Measurements from ENCODE around the gene CHD3. TPM values are rescaled to one million over a fixed set of nuclear protein-coding genes. Genes with fewer than 3 reads are reported as not detected.

CHD3 gene
- total and polyA plus RNA-seq, 9 donors, result 47.6 to 124 (median 78.2) TPM

GRCh38 chr17:7897773-7898172 is 9.2 kb downstream of the CHD3 start:
- H3K4me1 ChIP-seq (ENCODE audit: control insufficient read depth, insufficient read depth, low read length), result peaks cover 13% of the 10 kb centered on the region
- peak; percentile 80 for DNase-seq
- no peaks in the 10 kb centered on the region for H3K9me3 ChIP-seq (replicated peaks; ENCODE audit: control insufficient read depth, low read depth, low read length)
- 44% methylated on average over 4 of the region's 6 CpGs for WGBS (ENCODE audit: insufficient coverage)
- no peak overlapping the region for H3K27ac ChIP-seq (ENCODE audit: low read length)
- H3K4me3 ChIP-seq (ENCODE audit: low read length), result no peak overlapping the region
- no peaks in the 10 kb centered on the region for H3K27me3 ChIP-seq (ENCODE audit: control insufficient read depth, insufficient read depth, low read length)
- peaks cover 86% of the 10 kb centered on the region for H3K36me3 ChIP-seq (ENCODE audit: control insufficient read depth, insufficient read depth, low read length)

GRCh38 chr17:7903154-7904103 is 14.8 kb downstream of the CHD3 start:
- 55% methylated on average over 17 of the region's 22 CpGs for WGBS (ENCODE audit: insufficient coverage)
- Histone ChIP-seq H3K27me3 (ENCODE audit: control insufficient read depth, insufficient read depth, low read length) (no peaks in the 10 kb centered on the region), H3K4me3 (ENCODE audit: low read length) (no peak overlapping the region), H3K9me3 (replicated peaks; ENCODE audit: control insufficient read depth, low read depth, low read length) (no peaks in the 10 kb centered on the region), H3K36me3 (ENCODE audit: control insufficient read depth, insufficient read depth, low read length) (peaks cover 94% of the 10 kb centered on the region), H3K27ac (ENCODE audit: low read length) (no peak overlapping the region), H3K4me1 (ENCODE audit: control insufficient read depth, insufficient read depth, low read length) (no peaks in the 10 kb centered on the region)
- no peak for DNase-seq

- 89% methylated on average over 29 of the region's 29 CpGs for WGBS (ENCODE audit: insufficient coverage)
Measured at GRCh38 chr17:7909089-7909488, 20.5 kb downstream of the CHD3 start.

GRCh38 chr17:7910281-7910680 is 21.7 kb downstream of the CHD3 start:
- WGBS (ENCODE audit: insufficient coverage), result 88% methylated on average over 15 of the region's 15 CpGs
- Histone ChIP-seq H3K4me3 (ENCODE audit: low read length) (no peak overlapping the region), H3K36me3 (ENCODE audit: control insufficient read depth, insufficient read depth, low read length) (peaks cover 72% of the 10 kb centered on the region), H3K27ac (ENCODE audit: low read length) (no peak overlapping the region), H3K9me3 (replicated peaks; ENCODE audit: control insufficient read depth, low read depth, low read length) (no peaks in the 10 kb centered on the region), H3K4me1 (ENCODE audit: control insufficient read depth, insufficient read depth, low read length) (peaks cover 9% of the 10 kb centered on the region), H3K27me3 (ENCODE audit: control insufficient read depth, insufficient read depth, low read length) (no peaks in the 10 kb centered on the region)
- DNase-seq, result no peak

More at GRCh38 chr17:7909089-7909488, 20.5 kb downstream of the CHD3 start:
- no peak for DNase-seq
- no peak overlapping the region for H3K4me3 ChIP-seq (ENCODE audit: low read length)
- H3K36me3 ChIP-seq (ENCODE audit: control insufficient read depth, insufficient read depth, low read length), result peaks cover 84% of the 10 kb centered on the region
- H3K27ac ChIP-seq (ENCODE audit: low read length), result no peak overlapping the region
- no peaks in the 10 kb centered on the region for H3K4me1 ChIP-seq (ENCODE audit: control insufficient read depth, insufficient read depth, low read length)
- H3K27me3 ChIP-seq (ENCODE audit: control insufficient read depth, insufficient read depth, low read length), result no peaks in the 10 kb centered on the region
- no peaks in the 10 kb centered on the region for H3K9me3 ChIP-seq (replicated peaks; ENCODE audit: control insufficient read depth, low read depth, low read length)

GRCh38 chr17:7910711-7911110 is 22.1 kb downstream of the CHD3 start:
- H3K27me3 ChIP-seq (ENCODE audit: control insufficient read depth, insufficient read depth, low read length), result no peaks in the 10 kb centered on the region
- H3K9me3 ChIP-seq (replicated peaks; ENCODE audit: control insufficient read depth, low read depth, low read length), result no peaks in the 10 kb centered on the region
- no peak overlapping the region for H3K4me3 ChIP-seq (ENCODE audit: low read length)
- H3K27ac ChIP-seq (ENCODE audit: low read length), result no peak overlapping the region
- H3K36me3 ChIP-seq (ENCODE audit: control insufficient read depth, insufficient read depth, low read length), result peaks cover 68% of the 10 kb centered on the region
- no peak for DNase-seq
- 82% methylated on average over 12 of the region's 13 CpGs for WGBS (ENCODE audit: insufficient coverage)
- H3K4me1 ChIP-seq (ENCODE audit: control insufficient read depth, insufficient read depth, low read length), result peaks cover 11% of the 10 kb centered on the region

- peaks cover 64% of the 10 kb centered on the region for H3K36me3 ChIP-seq (ENCODE audit: control insufficient read depth, insufficient read depth, low read length)
- 63% methylated on average over 3 of the region's 9 CpGs for WGBS (ENCODE audit: insufficient coverage)
- H3K4me3 ChIP-seq (ENCODE audit: low read length), result no peak overlapping the region
- no peak overlapping the region for H3K27ac ChIP-seq (ENCODE audit: low read length)
- no peaks in the 10 kb centered on the region for H3K27me3 ChIP-seq (ENCODE audit: control insufficient read depth, insufficient read depth, low read length)
- DNase-seq, result no peak
- H3K4me1 ChIP-seq (ENCODE audit: control insufficient read depth, insufficient read depth, low read length), result peaks cover 12% of the 10 kb centered on the region
- no peaks in the 10 kb centered on the region for H3K9me3 ChIP-seq (replicated peaks; ENCODE audit: control insufficient read depth, low read depth, low read length)
Measured at GRCh38 chr17:7911116-7911515, 22.5 kb downstream of the CHD3 start.

GRCh38 chr17:7912927-7913524 is 24.4 kb downstream of the CHD3 start:
- Histone ChIP-seq H3K4me1 (ENCODE audit: control insufficient read depth, insufficient read depth, low read length) (peaks cover 21% of the 10 kb centered on the region), H3K4me3 (ENCODE audit: low read length) (no peak overlapping the region), H3K27ac (ENCODE audit: low read length) (no peak overlapping the region), H3K36me3 (ENCODE audit: control insufficient read depth, insufficient read depth, low read length) (peaks cover 45% of the 10 kb centered on the region), H3K9me3 (replicated peaks; ENCODE audit: control insufficient read depth, low read depth, low read length) (no peaks in the 10 kb centered on the region), H3K27me3 (ENCODE audit: control insufficient read depth, insufficient read depth, low read length) (no peaks in the 10 kb centered on the region)
- WGBS (ENCODE audit: insufficient coverage), result no CpG with 5 or more reads among the region's 3 CpGs
- peak; percentile 86 for DNase-seq

- peaks cover 21% of the 10 kb centered on the region for H3K4me1 ChIP-seq (ENCODE audit: control insufficient read depth, insufficient read depth, low read length)
- H3K27me3 ChIP-seq (ENCODE audit: control insufficient read depth, insufficient read depth, low read length), result no peaks in the 10 kb centered on the region
- peak overlapping the region; percentile 91 for H3K27ac ChIP-seq (ENCODE audit: low read length)
- peaks cover 23% of the 10 kb centered on the region for H3K36me3 ChIP-seq (ENCODE audit: control insufficient read depth, insufficient read depth, low read length)
- H3K4me3 ChIP-seq (ENCODE audit: low read length), result peak overlapping the region; percentile 66
- peak; percentile 81 for DNase-seq
- WGBS (ENCODE audit: insufficient coverage), result 0% methylated on average over 5 of the region's 15 CpGs
- H3K9me3 ChIP-seq (replicated peaks; ENCODE audit: control insufficient read depth, low read depth, low read length), result no peaks in the 10 kb centered on the region
Measured at GRCh38 chr17:7915179-7915610, 26.6 kb downstream of the CHD3 start.

- Histone ChIP-seq H3K4me3 (ENCODE audit: low read length) (peak within 1 kb of the TSS; percentile 66), H3K27ac (ENCODE audit: low read length) (peak within 1 kb of the TSS; percentile 97), H3K27me3 (ENCODE audit: control insufficient read depth, insufficient read depth, low read length) (no peaks in the 10 kb centered on the region), H3K36me3 (ENCODE audit: control insufficient read depth, insufficient read depth, low read length) (peaks cover 17% of the 10 kb centered on the region), H3K9me3 (replicated peaks; ENCODE audit: control insufficient read depth, low read depth, low read length) (no peaks in the 10 kb centered on the region), H3K4me1 (ENCODE audit: control insufficient read depth, insufficient read depth, low read length) (peaks cover 21% of the 10 kb centered on the region)
- peak; percentile 99 for DNase-seq
- under 1% methylated on average over 100 of the region's 100 CpGs for WGBS (ENCODE audit: insufficient coverage)
Measured at GRCh38 chr17:7915611-7916384, 27.2 kb downstream of the CHD3 start, which contains the start of gene RNF227. TSS of gene RNF227 (minus strand) at chr17:7916289. CDS start at chr17:7916195, 94 bp downstream.

- peak overlapping the region; percentile 97 for H3K27ac ChIP-seq (ENCODE audit: low read length)
- peaks cover 12% of the 10 kb centered on the region for H3K36me3 ChIP-seq (ENCODE audit: control insufficient read depth, insufficient read depth, low read length)
- 23% methylated on average over 12 of the region's 15 CpGs for WGBS (ENCODE audit: insufficient coverage)
- H3K27me3 ChIP-seq (ENCODE audit: control insufficient read depth, insufficient read depth, low read length), result no peaks in the 10 kb centered on the region
- H3K4me1 ChIP-seq (ENCODE audit: control insufficient read depth, insufficient read depth, low read length), result peaks cover 21% of the 10 kb centered on the region
- no peaks in the 10 kb centered on the region for H3K9me3 ChIP-seq (replicated peaks; ENCODE audit: control insufficient read depth, low read depth, low read length)
- no peak for DNase-seq
- H3K4me3 ChIP-seq (ENCODE audit: low read length), result peak overlapping the region; percentile 53
Measured at GRCh38 chr17:7916385-7916682, 27.7 kb downstream of the CHD3 start.

All from muscle of leg (tissue), 11 donors.